Hair follicular keratinocyte (primary cell): Measurements from ENCODE around the gene HOXA7. TPM values are rescaled to one million over a fixed set of nuclear protein-coding genes. Genes with fewer than 3 reads are reported as not detected.

ENCODE experiments used
- total RNA-seq: library from RNA; depleted of rRNA; stranded (reverse); fragments of >200 nt; gene quantifications from 2 replicates; pipeline ENCODE4 v1.2.3, GENCODE V29; 2015

Gene HOXA7
- total RNA-seq = 2.4 and 3.6 TPM in 2 replicates

DNA sequence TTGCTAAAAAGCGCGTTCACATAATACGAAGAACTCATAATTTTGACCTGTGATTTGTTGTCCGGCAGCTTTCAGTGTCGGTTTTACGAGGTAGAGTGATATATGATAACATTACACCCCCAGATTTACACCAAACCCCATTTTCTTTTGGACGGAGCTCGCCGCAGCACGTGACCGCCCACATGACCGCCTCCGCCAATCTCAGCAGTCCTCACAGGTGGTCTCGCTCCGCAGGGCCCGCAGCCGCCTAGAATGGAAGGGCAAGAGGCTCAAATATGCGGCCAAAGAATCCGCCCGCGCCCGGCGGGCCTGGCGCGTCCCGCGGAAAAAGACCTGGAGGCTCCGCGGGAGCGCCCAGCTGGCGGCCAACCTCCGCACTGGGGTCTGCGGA is at the start of gene HOXA7:
Gene HOXA7 (minus strand): TSS at position 168 of the 391 bp plus-strand sequence. CDS start 130 bp downstream, at position 38.

DNA sequence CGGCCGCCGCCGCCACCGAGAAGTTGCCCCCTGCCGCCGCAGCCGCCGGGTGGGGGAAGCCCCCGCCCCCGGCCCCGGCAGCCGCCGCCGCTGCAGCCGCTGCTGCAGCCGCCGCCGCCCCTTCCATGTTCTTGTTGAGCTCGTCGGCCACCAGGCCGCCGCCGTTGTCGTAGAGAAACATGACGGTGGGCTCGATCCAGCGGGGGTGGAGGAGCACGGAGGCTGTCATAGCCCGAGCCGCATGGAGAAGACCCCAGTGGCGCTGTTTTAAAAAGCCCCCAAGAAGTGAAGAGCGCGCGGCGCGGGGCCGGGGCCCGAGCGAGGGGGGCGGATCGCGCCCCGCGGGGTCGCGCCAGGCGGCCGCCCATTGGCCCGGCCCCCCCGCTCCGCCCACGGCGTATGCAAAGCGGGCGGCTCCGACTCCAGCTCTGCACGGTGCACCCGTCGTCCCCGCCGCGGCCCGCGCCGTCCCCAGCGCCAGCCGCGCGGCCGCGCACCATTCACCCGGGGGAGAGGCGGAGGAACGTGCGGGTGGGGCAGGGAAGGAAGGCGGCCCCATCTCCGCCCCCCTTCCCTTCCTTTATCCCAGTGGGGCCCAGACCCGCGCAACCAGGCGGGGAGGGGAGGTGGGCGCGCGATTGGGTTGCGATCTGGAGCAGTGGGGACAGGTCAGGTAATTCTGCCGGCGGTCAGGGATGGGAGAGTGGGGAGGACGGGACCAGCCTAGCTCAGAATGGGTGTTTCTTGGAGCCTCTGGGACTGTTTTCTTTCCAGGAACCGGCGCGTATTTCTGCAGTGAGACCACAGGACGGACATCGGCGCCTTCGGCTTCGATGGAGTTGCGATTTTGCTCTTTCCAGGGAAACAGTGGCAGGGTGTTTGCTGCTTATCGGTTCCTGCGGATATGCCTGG is 43.6 kb upstream of the HOXA7 start, which contains the start of gene HOXA13:
Gene HOXA13 (minus strand): TSS at position 243 of the 912 bp plus-strand sequence. CDS start 14 bp downstream, at position 229.

DNA sequence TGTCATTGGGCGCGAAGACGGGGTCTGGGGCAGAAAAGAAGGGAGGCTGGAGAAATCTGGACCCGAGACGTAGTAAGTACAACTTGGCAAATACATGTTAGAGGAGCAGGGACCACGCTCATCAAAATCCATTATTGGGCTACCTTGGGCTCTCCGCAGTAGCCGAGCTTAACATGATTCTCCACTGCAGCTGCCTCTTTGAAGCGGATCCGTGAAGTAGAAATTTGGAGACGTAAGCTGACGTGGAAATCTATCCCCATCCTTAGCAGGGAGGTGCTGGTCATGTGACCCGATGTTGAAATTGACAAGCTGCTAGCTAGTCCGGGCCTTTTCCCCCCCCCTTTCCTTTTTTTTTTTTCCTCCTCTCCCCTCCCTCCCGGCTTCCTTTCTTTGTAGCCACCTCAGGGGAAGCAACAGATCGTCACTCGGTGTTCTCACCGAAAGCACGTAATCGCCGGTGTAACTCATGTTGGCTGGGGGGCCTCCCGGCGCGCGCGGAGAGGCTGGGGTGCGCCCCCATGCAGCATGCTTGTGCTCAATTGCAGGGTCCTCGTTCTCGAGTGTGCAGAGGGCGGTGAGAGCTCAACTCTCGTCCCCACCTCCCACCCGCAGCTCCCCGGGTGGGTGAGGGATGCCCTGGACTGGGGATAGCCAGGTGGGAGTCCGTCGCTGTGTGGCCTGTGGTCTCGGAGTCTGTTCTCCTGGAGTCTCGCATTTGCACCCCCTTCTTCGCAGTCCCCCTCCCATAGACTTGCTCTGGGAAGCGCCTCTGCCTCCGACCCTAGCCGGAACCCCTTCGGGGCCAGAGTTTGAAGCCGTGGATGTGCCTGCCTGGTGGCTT is 28.8 kb upstream of the HOXA7 start, which contains the start of gene HOXA11:
Gene HOXA11 (minus strand): TSS at position 220 of the 841 bp plus-strand sequence. CDS start 88 bp downstream, at position 132.

DNA sequence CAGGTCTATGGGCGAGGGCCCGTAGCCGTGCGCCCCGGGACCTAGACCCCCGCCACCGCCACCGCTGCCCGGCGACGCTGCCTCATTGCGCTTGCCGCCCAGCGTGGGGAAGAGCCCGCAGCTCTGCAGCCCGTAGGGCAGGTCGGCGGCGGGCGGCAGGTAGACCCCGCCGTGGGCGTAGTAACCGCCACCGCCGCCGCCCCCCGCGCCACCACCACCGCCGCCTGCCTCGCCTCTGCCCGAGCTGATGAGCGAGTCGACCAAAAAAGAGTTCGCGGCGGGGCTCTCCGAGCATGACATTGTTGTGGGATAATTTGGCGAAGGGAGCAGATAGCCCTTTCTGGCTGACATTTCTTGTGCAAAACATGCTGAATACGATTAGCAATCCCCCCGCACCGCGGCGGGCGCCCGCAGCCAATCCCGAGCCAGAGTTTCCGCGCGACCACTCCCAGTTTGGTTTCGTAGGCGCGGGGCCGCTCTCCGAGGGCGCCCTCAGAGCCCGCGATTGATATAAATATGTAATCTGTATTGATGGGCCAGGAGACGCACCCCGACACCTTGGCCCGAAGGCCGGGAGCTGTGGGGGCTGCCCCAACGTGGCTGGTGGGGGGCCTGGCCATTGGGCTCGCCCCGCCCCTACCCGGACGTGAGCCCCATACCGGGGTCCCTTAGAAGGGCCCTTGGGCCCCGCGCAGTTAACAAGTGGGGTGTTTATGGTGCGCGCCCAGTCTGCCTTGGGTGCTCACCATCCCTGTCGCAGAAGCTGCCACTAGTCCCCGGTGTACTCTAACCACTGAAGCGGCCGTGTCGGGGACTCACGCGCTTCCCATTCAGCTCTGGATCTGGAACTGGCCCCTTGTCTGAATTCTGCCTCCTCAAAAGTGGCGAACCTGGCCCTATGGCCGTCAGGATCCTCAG is 17.7 kb upstream of the HOXA7 start, which contains the start of gene HOXA10:
Gene HOXA10 (minus strand): TSS at position 365 of the 918 bp plus-strand sequence. CDS start 14 bp downstream, at position 351.

DNA sequence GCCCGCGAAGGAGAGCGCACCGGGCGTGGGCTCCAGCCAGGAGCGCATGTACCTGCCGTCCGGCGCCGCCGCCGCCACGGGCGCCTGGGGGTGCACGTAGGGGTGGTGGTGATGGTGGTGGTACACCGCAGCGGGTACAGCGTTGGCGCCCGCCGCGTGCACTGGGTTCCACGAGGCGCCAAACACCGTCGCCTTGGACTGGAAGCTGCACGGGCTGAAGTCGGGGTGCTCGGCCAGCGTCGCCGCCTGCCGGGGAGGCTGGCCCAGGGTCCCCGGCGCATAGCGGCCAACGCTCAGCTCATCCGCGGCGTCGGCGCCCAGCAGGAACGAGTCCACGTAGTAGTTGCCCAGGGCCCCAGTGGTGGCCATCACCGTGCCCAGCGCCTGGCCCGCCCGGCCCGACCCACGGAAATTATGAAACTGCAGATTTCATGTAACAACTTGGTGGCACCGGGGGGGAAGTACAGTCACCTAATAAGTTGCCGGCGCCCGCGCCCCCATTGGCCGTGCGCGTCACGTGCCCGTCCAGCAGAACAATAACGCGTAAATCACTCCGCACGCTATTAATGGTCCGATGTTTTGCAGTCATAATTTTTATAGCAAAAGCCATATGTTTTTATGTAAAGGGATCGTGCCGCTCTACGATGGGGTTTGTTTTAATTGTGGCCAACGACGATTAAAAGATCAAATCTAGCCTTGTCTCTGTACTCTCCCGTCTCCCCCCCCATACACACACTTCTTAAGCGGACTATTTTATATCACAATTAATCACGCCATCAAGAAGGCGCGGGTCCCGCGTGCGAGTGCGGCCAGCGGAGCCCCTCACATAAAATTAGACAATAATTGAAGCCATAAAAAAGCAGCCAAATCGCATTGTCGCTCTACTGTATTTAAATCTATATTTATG is 8.9 kb upstream of the HOXA7 start, which contains the start of gene HOXA9:
Gene HOXA9 (minus strand): TSS at position 449 of the 907 bp plus-strand sequence. CDS start 80 bp downstream, at position 369.

DNA sequence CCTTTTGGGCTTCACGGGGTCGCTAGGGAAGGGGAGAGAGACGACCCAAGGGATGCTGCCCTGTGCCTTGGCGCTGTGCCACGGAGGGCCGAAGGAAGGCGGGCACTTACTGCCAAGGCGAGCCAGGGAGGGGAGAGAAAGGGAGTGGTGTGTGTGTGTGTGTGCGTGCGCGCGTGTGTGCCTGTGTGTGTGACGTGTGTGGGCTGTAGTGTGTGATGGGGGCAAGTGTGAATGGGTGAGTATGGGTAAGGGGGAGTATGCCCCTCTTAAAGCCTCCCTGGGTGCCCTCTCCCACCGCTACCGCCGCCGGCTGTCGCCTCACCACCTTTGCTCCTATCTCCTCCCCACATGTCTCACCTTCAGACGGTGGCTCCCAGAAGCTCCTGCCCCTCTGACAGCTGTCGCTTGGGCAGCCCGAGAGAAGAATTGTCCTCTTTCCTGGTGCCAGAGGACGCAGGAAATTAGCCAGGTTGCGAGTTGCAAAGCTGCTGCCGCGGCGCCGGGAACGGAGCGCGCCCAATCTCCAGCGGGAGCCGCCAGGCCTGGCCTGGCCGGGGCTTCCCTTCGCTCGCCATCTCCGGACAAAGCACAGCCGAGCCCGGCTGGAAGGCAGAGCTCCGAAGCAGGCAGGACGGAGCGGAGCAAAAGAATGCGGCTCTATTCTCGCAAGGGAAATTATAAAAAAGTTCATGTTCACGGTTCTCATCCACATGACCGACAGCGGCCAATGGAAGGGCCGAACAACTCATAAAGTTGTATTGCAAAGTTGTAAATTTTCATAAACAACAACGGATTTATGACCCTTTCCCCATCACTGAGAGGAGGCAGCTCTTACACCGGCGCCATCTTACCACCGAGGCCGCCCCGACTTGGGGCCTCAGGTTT is 4.3 kb downstream of the HOXA7 start, which contains the start of gene HOXA3:
Gene HOXA3 (minus strand): TSS at position 653 of the 885 bp plus-strand sequence. CDS start 41,943 bp downstream, outside the sequence.

DNA sequence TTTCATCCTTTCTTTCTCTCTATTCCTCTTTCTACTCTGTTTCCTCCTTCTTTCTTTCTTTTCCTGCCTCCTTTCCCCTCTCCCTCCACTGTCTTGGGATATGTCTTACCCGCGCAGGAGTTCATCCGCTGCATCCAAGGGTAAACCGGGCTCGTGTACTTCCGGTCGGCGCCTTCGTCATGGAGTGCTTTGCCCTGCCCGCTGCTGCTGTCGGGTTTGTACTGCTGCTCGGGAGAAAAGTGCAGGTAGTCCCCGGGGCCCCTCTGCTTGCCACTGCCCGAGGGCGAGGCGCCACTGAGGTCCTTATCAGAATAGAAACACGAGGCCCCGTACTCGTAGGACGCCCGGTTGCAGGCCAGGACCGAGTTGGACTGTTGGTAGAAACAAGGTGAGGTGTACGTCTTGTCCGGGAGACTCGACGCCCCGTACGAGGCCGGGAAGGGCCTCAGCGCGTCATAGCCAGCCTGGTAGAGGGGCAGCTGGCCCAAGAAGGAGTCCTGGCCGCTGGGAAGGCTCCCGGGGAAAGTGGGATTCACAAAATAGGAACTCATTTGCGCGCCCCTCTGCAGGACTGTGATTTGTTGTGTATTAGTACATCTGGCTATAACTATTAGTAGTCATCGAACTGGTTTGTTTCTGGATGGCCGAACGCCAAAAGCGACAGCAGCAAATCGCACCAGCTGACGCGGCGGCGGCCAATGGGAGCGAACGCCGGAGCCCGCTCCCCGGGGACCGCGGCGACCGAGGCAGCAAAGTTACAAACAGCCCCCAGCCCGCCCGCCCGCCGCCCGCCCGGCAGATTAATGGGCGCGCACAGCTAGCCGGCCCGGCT is 9.1 kb downstream of the HOXA7 start, which contains the start of gene HOXA6:
Gene HOXA6 (minus strand): TSS at position 576 of the 832 bp plus-strand sequence. CDS start 25 bp downstream, at position 551.

DNA sequence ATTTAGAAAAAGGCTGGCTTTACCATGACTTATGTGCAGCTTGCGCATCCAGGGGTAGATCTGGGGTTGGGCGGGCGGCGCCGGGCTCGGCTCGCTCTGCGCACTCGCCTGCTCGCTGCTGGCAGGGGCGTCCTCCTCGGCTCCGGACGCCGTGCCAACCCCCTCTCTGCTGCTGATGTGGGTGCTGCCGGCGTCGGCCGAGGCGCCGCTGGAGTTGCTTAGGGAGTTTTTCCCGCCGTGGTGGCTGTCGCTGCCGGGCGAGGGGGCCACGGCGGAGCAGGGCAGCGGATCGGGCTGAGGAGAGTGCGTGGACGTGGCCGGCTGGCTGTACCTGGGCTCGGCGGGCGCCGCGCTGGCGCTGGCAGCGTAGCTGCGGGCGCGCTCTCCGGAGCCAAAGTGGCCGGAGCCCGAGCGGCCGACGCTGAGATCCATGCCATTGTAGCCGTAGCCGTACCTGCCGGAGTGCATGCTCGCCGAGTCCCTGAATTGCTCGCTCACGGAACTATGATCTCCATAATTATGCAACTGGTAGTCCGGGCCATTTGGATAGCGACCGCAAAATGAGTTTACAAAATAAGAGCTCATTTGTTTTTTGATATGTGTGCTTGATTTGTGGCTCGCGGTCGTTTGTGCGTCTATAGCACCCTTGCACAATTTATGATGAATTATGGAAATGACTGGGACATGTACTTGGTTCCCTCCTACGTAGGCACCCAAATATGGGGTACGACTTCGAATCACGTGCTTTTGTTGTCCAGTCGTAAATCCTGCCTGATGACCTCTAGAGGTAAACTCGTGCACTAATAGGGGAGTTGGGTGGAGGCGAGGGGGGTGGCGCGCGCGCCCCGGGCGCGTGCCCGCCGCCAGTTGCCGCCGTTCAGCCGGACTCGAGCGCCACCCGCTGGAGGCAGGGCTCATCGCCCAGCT is 13.2 kb downstream of the HOXA7 start, which contains the start of gene HOXA5:
Gene HOXA5 (minus strand): TSS at position 659 of the 927 bp plus-strand sequence. CDS start 74 bp downstream, at position 585.

DNA sequence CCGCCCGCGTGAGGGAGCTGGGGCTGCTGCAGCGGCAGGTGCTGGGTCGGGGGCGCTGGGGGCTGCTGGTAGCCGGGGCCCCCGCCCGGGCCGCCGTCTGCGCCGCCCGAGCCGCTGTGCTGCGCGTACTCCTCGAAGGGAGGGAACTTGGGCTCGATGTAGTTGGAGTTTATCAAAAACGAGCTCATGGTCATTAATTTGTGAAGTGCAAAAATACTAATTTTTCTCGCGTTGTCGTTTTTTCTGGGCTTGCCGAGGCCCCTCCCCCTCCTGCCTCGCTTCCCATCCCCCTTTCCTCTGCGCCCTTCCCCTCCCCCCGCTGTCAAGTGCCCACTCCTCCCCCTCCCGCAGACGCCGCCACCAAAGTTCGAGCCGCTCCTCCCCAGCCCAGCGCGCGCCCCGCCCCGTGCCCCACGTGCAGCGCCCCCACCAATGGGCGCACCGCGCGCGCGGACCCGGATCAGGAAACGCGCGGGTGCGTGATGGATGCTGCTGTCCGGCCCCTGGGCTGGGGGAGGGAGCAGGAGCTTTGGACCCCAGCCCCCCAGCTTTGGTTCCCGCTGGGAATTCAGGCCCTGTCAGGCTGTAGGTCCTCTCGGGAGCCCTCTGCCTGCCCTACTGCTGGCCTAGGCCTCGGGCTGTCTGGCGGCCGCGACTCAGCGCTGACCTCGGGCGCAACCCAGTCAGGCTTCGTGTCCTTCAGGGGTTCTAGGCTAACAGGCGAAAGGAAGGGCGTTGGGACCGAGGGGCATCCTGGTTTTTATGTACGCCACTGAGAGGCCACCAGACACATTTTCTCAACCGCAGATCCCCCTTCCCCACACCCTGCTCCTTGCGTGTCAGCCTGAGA is 25.7 kb downstream of the HOXA7 start, which contains the start of gene HOXA4:
Gene HOXA4 (minus strand): TSS at position 218 of the 850 bp plus-strand sequence. CDS start 24 bp downstream, at position 194.

Other genes starting within 250 kb of the HOXA7 start
- gene HOXA1, start 60.7 kb downstream of the HOXA7 start, total RNA-seq = 9.6 and 12.1 TPM in 2 replicates
- 0.61 and 1.8 TPM in 2 replicates for gene HOXA2, start 54.0 kb downstream of the HOXA7 start, total RNA-seq
- gene HOXA4, start 25.9 kb downstream of the HOXA7 start, total RNA-seq = 1.6 TPM in 2 replicates
- gene HOXA5, start 13.0 kb downstream of the HOXA7 start, total RNA-seq = 0.68 and 0.70 TPM in 2 replicates
- gene HOXA6, start 8.9 kb downstream of the HOXA7 start, total RNA-seq = 1.4 TPM in 1 of 2 replicates, not detected in the other
- 2.1 and 4.0 TPM in 2 replicates for gene HOXA3, start 4.1 kb downstream of the HOXA7 start, total RNA-seq
- gene HOXA9, start 8.9 kb upstream of the HOXA7 start, total RNA-seq = 6.8 and 7.0 TPM in 2 replicates
- gene HOXA10, start 17.6 kb upstream of the HOXA7 start, total RNA-seq = 1.1 and 4.5 TPM in 2 replicates
- gene HOXA11, start 28.6 kb upstream of the HOXA7 start, total RNA-seq = 0.34 and 1.3 TPM in 2 replicates
- not detected in 2 replicates for gene HOXA13, start 43.4 kb upstream of the HOXA7 start, total RNA-seq
- gene EVX1, start 86.1 kb upstream of the HOXA7 start, total RNA-seq = not detected in 2 replicates